Hepatocyte (in vitro differentiated cells): ENCODE data around the gene PIAS4. TPM values are rescaled to one million over a fixed set of nuclear protein-coding genes. Genes with fewer than 3 reads are reported as not detected.
"Not testable (repeated sequence)": the region's sequence is repeated elsewhere in the genome, so short reads cannot be mapped to it uniquely, and the experiment has no call there.

Experiments
- DNase-seq: peaks from one replicate; pipeline ENCODE4 v3.0.0-alpha.2; 2016; ENCODE audit warnings: low spot score
- H2AFZ ChIP-seq: fragments of 200-600 bp; sonication (generic); 2 replicates; pipeline ENCODE4 v1.6.0; 2016; ENCODE audit warnings: antibody characterized with exemption, mild to moderate bottlenecking
- H3K27ac ChIP-seq: fragments of 200-600 bp; sonication (generic); 2 replicates; pipeline ENCODE4 v1.5.1; 2016; ENCODE audit warnings: mild to moderate bottlenecking
- H3K27me3 ChIP-seq: fragments of 200-600 bp; sonication (generic); 2 replicates; pipeline ENCODE4 v1.6.1; 2016
- H3K36me3 ChIP-seq: fragments of 200-600 bp; sonication (generic); replicated peaks from 2 replicates; pipeline ENCODE4 v1.5.1; 2016; ENCODE audit warnings: low read depth; ENCODE audit not compliant: insufficient read depth
- H3K4me1 ChIP-seq: fragments of 200-600 bp; sonication (generic); 2 replicates; pipeline ENCODE4 v1.5.1; 2016; ENCODE audit warnings: mild to moderate bottlenecking, moderate library complexity; ENCODE audit not compliant: insufficient read depth
- H3K4me2 ChIP-seq: fragments of 200-600 bp; sonication (generic); 2 replicates; pipeline ENCODE4 v1.6.0; 2016
- H3K4me3 ChIP-seq: fragments of 200-600 bp; sonication (generic); 2 replicates; pipeline ENCODE4 v1.5.1; 2016; ENCODE audit warnings: mild to moderate bottlenecking
- H3K79me2 ChIP-seq: fragments of 200-600 bp; sonication (generic); 2 replicates; pipeline ENCODE4 v1.6.0; 2017; ENCODE audit warnings: mild to moderate bottlenecking
- H3K9me2 ChIP-seq: fragments of 200-600 bp; sonication (generic); replicated peaks from 2 replicates; pipeline ENCODE4 v1.6.0; 2017; ENCODE audit warnings: mild to moderate bottlenecking; ENCODE audit not compliant: insufficient read depth
- H3K9me3 ChIP-seq: fragments of 200-600 bp; sonication (generic); 2 replicates; pipeline ENCODE4 v1.5.1; 2016; ENCODE audit warnings: low read depth, mild to moderate bottlenecking
- H4K20me1 ChIP-seq: fragments of 200-600 bp; sonication (generic); 2 replicates; pipeline ENCODE4 v1.6.0; 2016; ENCODE audit warnings: mild to moderate bottlenecking; ENCODE audit not compliant: insufficient read depth, poor library complexity, severe bottlenecking
- CTCF ChIP-seq: fragments of 200-600 bp; sonication (generic); IDR thresholded peaks from 2 replicates; pipeline ENCODE4 v1.5.1; 2016; ENCODE audit warnings: antibody characterized with exemption, mild to moderate bottlenecking; ENCODE audit not compliant: poor library complexity
- EZH2 ChIP-seq: fragments of 200-600 bp; sonication (generic); IDR thresholded peaks from 2 replicates; pipeline ENCODE4 v1.6.1; 2016; ENCODE audit warnings: antibody characterized with exemption, mild to moderate bottlenecking, borderline replicate concordance
- EZH2phosphoT487 ChIP-seq: fragments of 200-600 bp; sonication (generic); IDR thresholded peaks from one replicate; pipeline ENCODE4 v1.6.1; 2018; ENCODE audit warnings: antibody characterized with exemption, mild to moderate bottlenecking, low read depth, moderate library complexity; ENCODE audit not compliant: unreplicated experiment, severe bottlenecking
- WGBS: methylation state at CpG from one replicate; pipeline ENCODE4 v1.1.6; 2016; ENCODE audit warnings: low lambda C conversion rate; ENCODE audit errors: missing lambda C conversion rate; 5-methylcytosine and 5-hydroxymethylcytosine counted together
- polyA plus RNA-seq: library from polyadenylated mRNA; unstranded; fragments of >200 nt; fragmentation: Nextera tagmentation; extraction: Ambion mirVana; gene quantifications from 2 replicates; pipeline ENCODE4 v1.2.1, GENCODE V29; 2016
- total RNA-seq: library from RNA; depleted of rRNA; stranded (reverse); fragments of >200 nt; gene quantifications from 2 replicates; pipeline ENCODE4 v1.2.3, GENCODE V29; 2014

The PIAS4 gene
- total and polyA plus RNA-seq, 2 experiments from 2014 or later, result 15.0 to 16.7 TPM

DNA sequence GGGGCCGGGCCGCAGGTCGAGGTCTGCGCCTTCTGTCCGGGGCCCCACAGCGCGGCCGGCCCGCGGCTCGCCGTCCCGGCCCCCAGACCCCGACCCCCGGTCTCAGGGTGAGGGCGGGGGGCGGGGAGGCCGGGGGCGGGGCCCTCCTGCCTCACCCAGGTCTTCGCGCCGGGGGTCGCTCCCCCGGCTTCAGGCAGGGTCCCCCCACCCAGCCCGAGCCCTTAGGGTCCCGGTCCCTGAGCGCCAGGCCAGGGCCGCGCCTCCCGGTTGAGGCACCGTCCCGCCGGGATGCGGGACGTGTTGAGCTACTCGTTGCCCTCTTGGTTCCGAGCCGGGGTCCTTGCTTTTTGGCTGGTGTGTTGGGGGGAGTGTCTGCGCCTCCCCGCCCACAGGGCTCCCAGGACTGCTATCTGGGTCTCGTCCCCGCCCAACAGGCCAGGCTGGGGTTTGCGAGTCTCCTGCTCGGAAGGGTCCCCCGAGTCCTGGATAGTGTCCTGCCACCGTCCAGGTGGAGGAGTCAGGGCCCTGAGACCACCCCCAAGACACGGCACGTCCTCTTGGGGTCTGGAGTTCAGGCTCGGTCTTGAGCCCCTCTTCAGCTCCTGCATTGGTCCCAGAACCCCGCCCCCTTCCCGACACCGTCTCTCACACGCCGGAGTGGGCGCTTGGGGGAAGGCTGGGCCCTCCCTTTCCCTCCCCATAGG is 452 bp downstream of the PIAS4 start:
- peak; percentile 63 for DNase-seq
- peak overlapping the region; percentile 60 for H2AFZ ChIP-seq
- no peaks in the 10 kb centered on the region for H3K36me3 ChIP-seq
- H3K4me2 ChIP-seq, result peak overlapping the region; percentile 98
- TF ChIP-seq EZH2phosphoT487 (no peak), CTCF (no peak), EZH2 (no peak)
- H3K27ac ChIP-seq, result peak overlapping the region; percentile 68
- H3K79me2 ChIP-seq, result peaks cover 58% of the 10 kb centered on the region
- no peaks in the 10 kb centered on the region for H3K9me3 ChIP-seq
- WGBS, result 1% methylated on average over 23 of the region's 55 CpGs
- peaks cover 33% of the 10 kb centered on the region for H3K4me1 ChIP-seq
- peaks cover 48% of the 10 kb centered on the region for H4K20me1 ChIP-seq
- no peaks in the 10 kb centered on the region for H3K9me2 ChIP-seq
- H3K4me3 ChIP-seq, result peak overlapping the region; percentile 91
- H3K27me3 ChIP-seq, result no peaks in the 10 kb centered on the region

DNA sequence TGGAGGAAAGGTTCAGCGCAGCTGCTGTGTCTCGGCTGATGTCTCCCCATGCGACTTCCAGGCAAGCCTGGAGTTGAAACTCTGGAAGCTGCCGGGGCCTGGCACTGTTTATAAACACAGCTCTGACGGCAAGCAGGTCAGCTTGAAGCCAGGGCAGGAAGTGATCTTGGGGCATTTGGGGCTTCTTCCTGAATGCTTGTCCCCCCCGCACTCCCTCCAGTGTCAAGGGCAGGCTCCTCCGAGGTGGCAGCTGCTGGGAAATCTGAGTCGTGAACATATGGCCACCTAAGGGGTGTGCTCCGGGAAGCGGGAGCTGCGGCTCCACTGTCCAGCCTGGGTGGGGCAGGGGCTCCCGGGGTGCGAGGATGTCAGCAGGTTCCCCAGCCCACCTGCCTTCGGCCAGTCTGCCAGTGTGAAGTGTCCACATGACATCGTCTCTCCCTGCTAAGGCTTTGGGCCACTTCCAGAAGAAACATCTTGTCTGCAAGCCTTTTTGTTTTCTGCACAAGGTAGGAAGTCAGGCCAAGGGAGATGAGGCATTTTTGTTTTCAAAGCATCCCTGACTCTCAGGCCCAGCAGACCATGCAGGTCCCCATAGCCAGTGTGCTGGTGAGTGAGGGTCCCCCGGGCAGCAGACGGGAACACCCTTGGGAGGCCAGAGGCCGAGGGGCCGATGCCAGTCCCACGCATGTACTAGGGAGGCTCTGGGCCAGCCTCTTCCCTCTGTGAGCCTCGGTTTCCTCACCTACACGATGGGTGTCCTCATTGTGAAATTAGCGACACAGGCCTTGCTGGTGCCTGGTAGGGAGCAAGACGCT is 2.7 kb downstream of the PIAS4 start:
- DNase-seq, result peak; percentile 21
- Histone ChIP-seq H3K9me2 (no peaks in the 10 kb centered on the region), H2AFZ (no peak overlapping the region), H3K79me2 (peaks cover 80% of the 10 kb centered on the region), H3K4me2 (peak overlapping the region; percentile 98), H3K4me3 (no peak overlapping the region), H3K36me3 (no peaks in the 10 kb centered on the region), H3K27me3 (no peaks in the 10 kb centered on the region), H3K9me3 (no peaks in the 10 kb centered on the region), H3K27ac (no peak overlapping the region), H4K20me1 (peaks cover 64% of the 10 kb centered on the region), H3K4me1 (peaks cover 36% of the 10 kb centered on the region)
- TF ChIP-seq EZH2phosphoT487, result no peak
- TF ChIP-seq EZH2, result no peak
- TF ChIP-seq CTCF, result no peak
- WGBS, result 63% methylated on average over 24 of the region's 24 CpGs

DNA sequence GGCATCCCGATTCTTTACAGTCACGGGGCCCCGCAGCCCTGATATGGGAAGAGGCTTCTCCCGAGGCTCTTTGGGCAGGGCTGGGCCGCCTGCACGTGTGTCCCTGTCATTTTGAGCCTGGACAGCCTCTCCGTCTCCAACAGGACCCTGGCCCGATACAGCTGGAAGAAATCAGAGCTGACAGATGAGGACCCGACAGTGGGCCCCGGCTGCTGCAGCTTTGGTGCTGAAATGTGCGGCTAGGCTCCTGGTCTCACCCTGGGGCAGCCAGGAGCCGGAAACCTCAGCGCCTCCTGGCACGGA is 3.2 kb downstream of the PIAS4 start:
- TF ChIP-seq EZH2phosphoT487, result no peak
- TF ChIP-seq EZH2, result no peak
- no peak for TF ChIP-seq CTCF

GRCh38 chr19:4011430-4011829 is 3.9 kb downstream of the PIAS4 start:
- peaks cover 40% of the 10 kb centered on the region for H3K4me1 ChIP-seq
- H3K9me3 ChIP-seq, result not testable (repeated sequence)
- WGBS, result 82% methylated on average over 6 of the region's 6 CpGs

More for the DNA sequence above, 3.2 kb downstream of the PIAS4 start:
- peaks cover 85% of the 10 kb centered on the region for H3K79me2 ChIP-seq
- no peaks in the 10 kb centered on the region for H3K27me3 ChIP-seq
- H2AFZ ChIP-seq, result no peak overlapping the region
- no peak overlapping the region for H3K27ac ChIP-seq
- no peaks in the 10 kb centered on the region for H3K9me2 ChIP-seq
- H3K4me2 ChIP-seq, result peak overlapping the region; percentile 98
- H3K4me1 ChIP-seq, result peaks cover 37% of the 10 kb centered on the region
- 57% methylated on average over 14 of the region's 14 CpGs for WGBS
- H3K9me3 ChIP-seq, result no peaks in the 10 kb centered on the region
- DNase-seq, result peak; percentile 7
- H4K20me1 ChIP-seq, result peaks cover 69% of the 10 kb centered on the region
- H3K4me3 ChIP-seq, result no peak overlapping the region
- H3K36me3 ChIP-seq, result no peaks in the 10 kb centered on the region

More at GRCh38 chr19:4011430-4011829, 3.9 kb downstream of the PIAS4 start:
- DNase-seq, H3K27ac ChIP-seq, H2AFZ ChIP-seq, H3K27me3 ChIP-seq, H3K4me3 ChIP-seq, H3K9me2 ChIP-seq, H3K36me3 ChIP-seq: not testable (repeated sequence)
- peaks cover 76% of the 10 kb centered on the region for H4K20me1 ChIP-seq
- H3K79me2 ChIP-seq, result peaks cover 88% of the 10 kb centered on the region
- H3K4me2 ChIP-seq, result peak overlapping the region; percentile 98
